ENCODE results near the gene MCM6.

MCM6 gene

DNA sequence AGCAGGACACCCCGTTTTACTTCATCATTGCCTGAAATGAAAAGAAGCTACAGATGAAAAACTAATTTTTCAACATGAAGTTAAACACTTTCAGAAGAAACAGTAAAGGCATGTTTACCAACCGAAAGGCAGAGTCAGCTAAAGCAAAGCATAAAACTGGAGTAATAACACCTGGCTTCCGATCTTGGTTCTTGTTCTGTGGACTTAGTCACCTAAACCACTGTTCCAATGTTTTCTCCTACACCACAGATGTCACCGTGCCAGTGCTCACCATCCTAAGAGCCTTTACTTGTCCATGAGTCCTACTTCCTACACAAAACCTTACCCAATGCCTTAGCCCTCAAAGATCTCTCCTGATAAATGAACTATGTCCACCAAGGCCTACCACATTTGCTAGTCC lies 13.5 kb downstream of the MCM6 start:
- no peak for DNase-seq

DNA sequence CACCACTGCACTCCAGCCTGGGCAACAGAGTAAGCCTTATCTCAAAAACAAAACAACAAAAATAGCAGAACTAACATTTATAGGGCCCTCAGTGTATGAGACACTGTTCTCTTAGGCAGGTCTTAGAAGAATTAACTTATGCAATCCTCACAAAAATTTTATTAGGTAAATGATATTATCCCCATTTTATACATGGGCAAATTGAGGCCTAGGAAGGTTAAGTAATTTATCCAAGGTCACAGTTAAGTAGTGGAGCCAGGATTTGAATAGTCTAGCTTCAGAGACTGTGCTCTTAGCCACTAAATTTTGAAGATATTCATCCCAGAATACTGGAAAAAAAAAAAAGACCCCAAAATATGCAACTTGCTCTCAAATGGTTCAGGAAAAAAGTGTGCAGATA lies 22.8 kb downstream of the MCM6 start:
- no peak for DNase-seq

DNA sequence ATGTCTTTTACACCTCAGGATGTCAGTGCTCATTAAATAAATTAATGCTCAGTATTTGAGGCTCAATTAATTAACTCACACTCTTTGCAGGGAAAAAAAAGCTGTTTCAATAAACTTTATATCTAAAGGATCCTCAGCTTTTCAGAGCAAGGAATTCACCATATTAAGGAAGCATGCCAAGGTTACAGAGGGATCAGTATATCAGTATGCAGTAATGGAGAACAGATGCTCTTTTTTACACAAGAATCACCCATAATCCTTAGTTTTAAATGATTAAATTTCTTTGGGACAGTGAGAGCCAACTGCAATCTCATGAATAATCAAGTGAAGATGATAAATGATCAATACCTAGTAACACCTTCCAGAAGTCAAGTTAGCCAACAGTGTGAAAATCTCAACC lies 24.4 kb downstream of the MCM6 start:
- no peak for DNase-seq

DNA sequence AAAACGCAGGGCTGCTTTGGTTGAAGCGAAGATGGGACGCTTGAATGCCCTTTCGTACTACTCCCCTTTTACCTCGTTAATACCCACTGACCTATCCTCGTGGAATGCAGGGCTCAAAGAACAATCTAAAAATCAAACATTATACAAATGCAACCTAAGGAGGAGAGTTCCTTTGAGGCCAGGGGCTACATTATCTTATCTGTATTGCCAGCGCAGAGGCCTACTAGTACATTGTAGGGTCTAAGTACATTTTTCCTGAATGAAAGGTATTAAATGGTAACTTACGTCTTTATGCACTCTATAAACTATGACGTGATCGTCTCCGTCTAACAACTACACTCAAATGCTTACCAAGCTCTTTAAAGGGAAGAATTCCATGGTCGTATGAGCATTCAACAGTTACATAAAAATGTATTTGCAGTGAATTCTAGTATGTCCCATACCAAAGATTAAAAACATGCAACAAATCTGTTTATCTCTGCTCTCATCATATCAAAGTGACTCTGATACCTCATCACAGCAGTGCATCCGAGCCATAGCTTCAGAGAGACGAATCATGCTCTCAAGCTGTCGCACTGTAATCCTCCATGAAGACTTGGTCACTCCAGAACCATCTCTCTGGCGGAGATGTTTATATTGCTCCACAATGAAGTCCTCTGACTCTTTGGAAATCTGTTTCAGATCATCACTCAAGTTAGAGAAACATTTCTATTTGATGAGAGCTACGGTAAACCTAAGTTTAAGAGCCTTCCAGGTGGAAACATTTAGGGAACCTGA lies 25.2 kb downstream of the MCM6 start:
- DNase-seq: no peak

GRCh38 chr2:135849087-135849486 lies 27.2 kb downstream of the MCM6 start:
- DNase-seq: no peak

DNA sequence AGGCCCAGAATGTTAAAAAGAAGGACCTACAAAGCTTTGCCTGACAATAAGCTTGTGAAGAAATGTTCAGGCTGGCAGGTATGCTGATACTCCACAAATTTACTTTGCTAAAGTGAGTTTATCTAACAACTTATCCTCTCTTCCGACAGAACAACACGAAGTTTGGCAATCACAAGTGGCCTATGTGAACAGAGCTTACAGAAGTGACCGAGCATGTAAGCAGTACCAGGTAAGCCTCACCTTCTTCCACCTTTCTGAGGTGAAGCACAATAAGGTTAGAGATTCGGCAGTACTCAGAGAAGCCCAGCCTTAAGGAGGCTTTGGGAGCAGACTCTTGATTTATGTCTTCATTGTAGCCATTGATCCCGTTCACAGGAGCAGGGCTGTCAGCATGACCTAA lies 30.2 kb downstream of the MCM6 start:
- DNase-seq: no peak

DNA sequence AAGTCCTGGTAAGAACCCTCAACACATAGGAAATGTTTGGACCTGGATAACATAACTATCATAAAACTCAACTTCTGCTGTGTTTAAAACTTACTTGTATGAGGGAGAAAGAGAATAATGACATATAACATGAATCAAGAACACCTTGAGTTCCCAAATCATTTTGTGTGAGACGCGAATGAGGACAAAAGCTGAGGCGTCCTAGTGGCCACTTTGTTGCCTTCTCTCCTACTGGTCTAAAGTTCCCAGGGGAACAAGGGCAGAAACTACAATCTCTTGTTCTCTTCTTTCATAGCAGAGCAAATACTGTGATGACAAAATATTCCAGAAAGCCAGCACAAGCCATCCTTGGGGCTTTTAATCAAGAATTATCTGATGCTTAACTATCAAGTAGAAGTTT lies 31.0 kb downstream of the MCM6 start:
- no peak for DNase-seq

GRCh38 chr2:135844301-135844895 lies 31.8 kb downstream of the MCM6 start:
- no peak for DNase-seq

DNA sequence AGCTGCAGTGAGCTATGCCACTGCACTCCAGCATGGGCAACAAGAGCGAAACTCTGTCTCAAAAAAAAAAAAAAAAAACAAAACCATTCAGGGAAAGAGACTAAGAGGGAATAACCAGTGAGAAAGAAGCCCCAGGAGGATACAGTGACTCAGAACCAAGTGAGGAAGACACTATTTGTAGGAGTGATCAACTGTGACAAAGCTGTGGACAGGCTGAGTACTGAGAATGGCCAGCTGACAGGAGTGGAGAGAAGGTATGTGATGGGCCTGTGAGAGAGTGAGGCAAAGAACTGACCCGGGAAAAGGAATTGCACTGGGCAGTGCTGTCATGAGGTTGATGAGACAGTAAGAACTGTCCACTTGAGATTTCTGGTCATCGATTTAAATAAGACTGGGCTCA lies 32.6 kb downstream of the MCM6 start:
- no peak for DNase-seq

- no peak for DNase-seq
Observed at GRCh38 chr2:135840601-135841000, 35.6 kb downstream of the MCM6 start.

GRCh38 chr2:135839713-135840112 lies 36.5 kb downstream of the MCM6 start:
- no peak for DNase-seq

DNA sequence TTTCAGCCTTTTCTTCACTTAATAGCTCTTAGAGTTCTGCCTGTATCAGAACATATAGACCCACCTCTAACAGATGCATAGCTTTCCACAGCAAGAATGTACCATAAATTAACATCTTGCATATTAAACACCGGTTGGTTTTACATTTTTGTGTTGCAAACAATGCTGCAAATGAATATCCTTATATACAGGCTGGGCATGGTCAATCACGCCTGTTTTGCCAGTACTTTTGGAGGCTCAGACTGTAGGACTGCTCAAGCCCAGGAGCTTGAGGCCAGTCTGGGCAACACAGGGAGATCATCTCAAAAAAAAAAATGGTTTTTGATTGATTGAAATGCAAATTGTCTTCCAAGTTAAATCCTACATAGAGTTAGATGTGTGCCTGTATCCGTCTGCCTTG lies 37.7 kb downstream of the MCM6 start:
- DNase-seq: no peak

- DNase-seq: no peak
Observed at GRCh38 chr2:135836596-135837270, 39.5 kb downstream of the MCM6 start, which contains the start of gene LCT. TSS of gene LCT (minus strand) at chr2:135837184. CDS start at chr2:135837169, 15 bp downstream.

- DNase-seq: no peak
Observed at GRCh38 chr2:135832891-135833290, 43.4 kb downstream of the MCM6 start.

GRCh38 chr2:135831180-135831812 lies 44.9 kb downstream of the MCM6 start:
- no peak for DNase-seq

- no peak for DNase-seq
Observed at GRCh38 chr2:135829378-135830135, 46.7 kb downstream of the MCM6 start.

- DNase-seq: no peak
Observed at GRCh38 chr2:135826544-135826943, 49.7 kb downstream of the MCM6 start.

DNA sequence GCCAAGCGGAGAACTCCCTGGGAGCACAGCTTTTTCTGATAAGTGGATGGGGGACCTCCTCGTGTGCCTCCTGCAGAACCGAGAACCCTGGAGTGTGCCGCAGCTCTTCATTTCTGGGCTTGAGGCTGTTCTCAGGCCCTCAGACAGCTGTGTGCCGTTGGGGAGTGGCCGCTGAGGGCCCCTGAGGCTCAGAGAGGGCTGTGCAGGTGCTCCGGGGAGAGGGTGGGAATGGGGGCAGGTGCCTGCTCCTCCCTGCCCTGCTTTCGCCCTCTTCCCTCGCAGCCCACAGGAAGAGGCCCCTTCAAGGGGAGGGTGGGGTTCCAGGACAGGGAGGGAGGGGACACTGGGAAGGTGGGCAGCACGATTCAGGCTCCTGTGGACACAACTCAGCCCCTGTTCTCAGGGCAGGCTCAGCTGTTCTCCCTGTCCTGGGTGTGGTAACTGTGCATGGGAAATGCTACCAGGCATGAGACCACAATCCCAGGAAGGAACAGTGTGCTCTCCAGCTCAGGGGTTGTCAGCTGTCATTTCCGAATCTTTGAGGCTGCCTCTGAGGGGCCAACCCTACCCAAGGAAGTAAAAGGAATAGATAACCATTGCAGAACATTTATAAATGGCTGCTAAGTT lies 50.6 kb downstream of the MCM6 start:
- no peak for DNase-seq

- DNase-seq: no peak
Observed at GRCh38 chr2:135825131-135825530, 51.1 kb downstream of the MCM6 start.

GRCh38 chr2:135822855-135823254 lies 53.4 kb downstream of the MCM6 start:
- DNase-seq: no peak

DNA sequence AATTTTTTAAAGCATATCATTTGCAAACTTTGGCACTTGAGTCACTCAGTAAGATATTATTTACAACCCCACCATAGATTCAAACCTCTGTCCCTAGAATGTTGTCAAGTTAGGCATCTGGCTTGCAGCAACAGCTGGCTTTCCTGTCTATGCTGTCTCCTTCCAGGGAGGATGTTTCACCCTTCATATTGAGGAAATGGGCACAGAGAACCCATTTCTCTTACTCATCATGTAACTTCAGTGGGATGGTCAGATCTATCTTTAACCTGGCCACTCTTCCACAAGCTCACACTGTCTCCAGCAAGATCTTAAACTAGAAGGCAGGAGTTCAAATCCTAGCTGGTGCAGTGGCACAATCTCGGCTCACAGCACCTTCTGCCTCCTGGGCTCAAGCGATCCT lies 55.1 kb downstream of the MCM6 start:
- DNase-seq: no peak

DNA sequence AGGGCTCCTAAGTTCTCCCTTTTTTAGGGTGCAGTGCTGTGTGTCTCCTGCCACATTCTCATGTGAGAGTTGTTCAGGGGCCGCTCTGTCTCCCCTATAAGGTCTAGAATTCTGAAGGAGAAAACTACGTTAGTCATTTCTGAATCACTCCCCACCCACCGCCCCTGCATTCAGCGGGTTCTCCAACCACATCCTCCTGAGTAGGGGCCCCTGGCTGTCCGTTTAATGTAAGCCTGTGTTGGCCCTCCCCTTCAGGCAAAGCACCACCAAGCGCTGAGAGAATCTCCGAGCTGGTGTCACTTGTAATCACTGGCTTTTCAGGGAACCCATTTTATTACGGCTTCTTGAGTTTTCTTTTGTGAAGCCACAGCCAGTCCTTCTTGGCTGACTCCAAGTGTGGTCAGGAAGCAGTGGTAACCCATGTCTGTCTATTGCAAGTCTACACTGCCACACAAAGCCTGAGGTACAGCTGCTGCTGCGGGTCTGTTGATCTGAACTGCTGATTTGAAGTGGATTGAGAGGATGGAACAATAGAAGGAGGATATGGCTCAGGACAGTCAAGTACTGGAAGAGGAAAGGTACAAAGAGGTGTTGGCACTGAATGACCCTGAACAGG lies 56.1 kb downstream of the MCM6 start:
- DNase-seq: no peak
